Psoas muscle (tissue), 8 donors: Measurements from ENCODE around the gene SINHCAF. TPM values are rescaled to one million over a fixed set of nuclear protein-coding genes. Genes with fewer than 3 reads are reported as not detected.
"Not testable (repeated sequence)": the region's sequence is repeated elsewhere in the genome, so short reads cannot be mapped to it uniquely, and the experiment has no call there.

Experiments used
- ATAC-seq, 4 donors: fragments of 200-7000 bp; cut with Tn5 transposase; one replicate each; pipeline ENCODE4 v1.9.1; 2020; ENCODE audit warnings: moderate library complexity in 3 of 4, mild to moderate bottlenecking in 2 of 4
- DNase-seq, 2 donors: peaks; one replicate each; pipeline ENCODE4 v3.0.0-alpha.2; 2020
- H3K27ac ChIP-seq: fragments of 200-600 bp; one replicate; pipeline ENCODE4 v1.8.0; 2022
- H3K27me3 ChIP-seq, 3 donors: fragments of 200-600 bp in 1 of 3; one replicate each; pipeline versions ENCODE4 v1.6.1 to v1.8.0; 2013 to 2022; ENCODE audit warnings: low read length in 2 of 3, mild to moderate bottlenecking in 2 of 3, moderate library complexity in 1 of 3; ENCODE audit not compliant: insufficient read depth in 3 of 3
- H3K36me3 ChIP-seq, 2 donors: fragments of 200-600 bp in 1 of 2; one replicate each; pipeline versions ENCODE4 v1.6.1 to v1.8.0; 2013 to 2022; ENCODE audit warnings: low read depth in 1 of 2, mild to moderate bottlenecking in 1 of 2, moderate library complexity in 1 of 2; ENCODE audit not compliant: insufficient read depth in 1 of 2
- H3K4me1 ChIP-seq: fragments of 200-600 bp; one replicate; pipeline ENCODE4 v1.8.0; 2022
- H3K4me3 ChIP-seq: fragments of 200-600 bp; one replicate; pipeline ENCODE4 v1.8.0; 2022; ENCODE audit warnings: mild to moderate bottlenecking
- H3K9me3 ChIP-seq: fragments of 200-600 bp; one replicate; pipeline ENCODE4 v1.8.0; 2022
- CTCF ChIP-seq: fragments of 200-600 bp; IDR thresholded peaks from one replicate; pipeline ENCODE4 v1.8.0; 2022; ENCODE audit warnings: antibody characterized with exemption
- WGBS, 3 donors: extraction: QIAGEN DNeasy Blood & Tissue Kit; methylation state at CpG; one replicate each; pipeline versions ENCODE4 v1.1.6 to v1.1.7; 2013; 5-methylcytosine and 5-hydroxymethylcytosine counted together
- intact Hi-C, 2 donors: fragments of 100-400 bp; cut with DNase I; formaldehyde crosslinking; loops; one replicate each; pipeline versions ENCODE4 v1.11.0 to v1.14.2; 2022
- polyA plus RNA-seq, 3 donors: library from polyadenylated mRNA; stranded (reverse); fragments of 200-250 nt; gene quantifications; one replicate each; pipeline ENCODE4 v1.2.3, GENCODE V29; 2013
- total RNA-seq, 4 donors: library from RNA; stranded (reverse); fragmentation: NEBNext Ultra II Directional in 2 of 4; extraction: Animal tissue kit (Norgen Biotek cat#: 25700) in 2 of 4; gene quantifications; one replicate each; pipeline versions ENCODE4 v1.2.1 to v1.2.4, GENCODE V29; 2021 to 2023
- donor health status: healthy with polysubstance abuse.
- donor health status: DM: no; HTN: no; CAD: no; lungs with moderate emphysema.
- donor health status: Bipolar disorder and iron deficiency.
- donor health status: healthy.
- donor health status: DM: yes; HTN: yes; CAD: no.
- donor health status: DM: no; HTN: no; CAD: no.
- donor health status: DM: no; HTN: no; CAD: no.
- donor health status: DM: yes; HTN: yes; CAD: no.

Gene SINHCAF
- total and polyA plus RNA-seq, 7 donors, result 1.3 to 7.7 (median 2.9) TPM

GRCh38 chr12:31259136-31259886 is 66.6 kb downstream of the SINHCAF start:
- WGBS, 3 donors, result 70 to 88% (median 76%) methylated on average over 8 of the region's 8 CpGs
- no peaks in the 10 kb centered on the region for H3K36me3 ChIP-seq
- H3K27ac ChIP-seq, result no peak overlapping the region
- ATAC-seq (no peak), DNase-seq (no peak)
- TF ChIP-seq CTCF, result no peak
- no peaks in the 10 kb centered on the region for H3K9me3 ChIP-seq
- no peaks in the 10 kb centered on the region for H3K27me3 ChIP-seq
- intact Hi-C loops, result no loop called here
- no peaks in the 10 kb centered on the region for H3K4me1 ChIP-seq
- no peak overlapping the region for H3K4me3 ChIP-seq

DNA sequence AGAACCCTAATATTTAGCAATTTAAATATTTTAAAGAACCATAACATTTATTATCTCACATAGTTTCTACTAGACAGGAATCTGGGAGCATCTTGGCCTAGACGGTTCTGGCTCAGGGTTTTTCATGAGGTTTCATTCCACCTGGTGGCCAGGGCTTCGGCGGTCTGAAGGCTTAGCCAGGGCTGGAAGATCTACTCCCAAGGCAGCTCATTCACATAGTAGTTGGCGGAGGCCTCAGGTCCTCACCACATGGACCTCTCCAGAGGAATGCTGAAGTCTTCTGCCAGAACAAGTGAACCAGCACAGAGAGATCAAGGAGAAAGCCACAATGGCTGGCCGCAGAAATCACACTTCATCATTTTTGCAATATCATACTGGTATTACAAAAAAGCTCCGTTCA is 68.2 kb downstream of the SINHCAF start:
- intact Hi-C loops, result no loop called here
- no peak overlapping the region for H3K4me3 ChIP-seq
- H3K36me3 ChIP-seq, result no peaks in the 10 kb centered on the region
- no peak overlapping the region for H3K27ac ChIP-seq
- ATAC-seq, result no peak
- no peaks in the 10 kb centered on the region for H3K4me1 ChIP-seq
- no peaks in the 10 kb centered on the region for H3K27me3 ChIP-seq
- DNase-seq, result no peak
- no peaks in the 10 kb centered on the region for H3K9me3 ChIP-seq
- WGBS, 3 donors, result 71 to 80% (median 74%) methylated on average over 6 of the region's 6 CpGs
- no peak for TF ChIP-seq CTCF

- TF ChIP-seq CTCF, result peak; percentile 35
- H3K27me3 ChIP-seq, DNase-seq, H3K9me3 ChIP-seq, H3K4me1 ChIP-seq, H3K27ac ChIP-seq, H3K36me3 ChIP-seq, ATAC-seq, intact Hi-C loops: not testable (repeated sequence)
- WGBS, 3 donors, result 73 to 79% (median 74%) methylated on average over 31 to 34 of the region's 34 CpGs
- H3K4me3 ChIP-seq, result peak overlapping the region; percentile 47
These were observed 74.0 kb downstream of the SINHCAF start for GRCh38 chr12:31251707-31252611.

DNA sequence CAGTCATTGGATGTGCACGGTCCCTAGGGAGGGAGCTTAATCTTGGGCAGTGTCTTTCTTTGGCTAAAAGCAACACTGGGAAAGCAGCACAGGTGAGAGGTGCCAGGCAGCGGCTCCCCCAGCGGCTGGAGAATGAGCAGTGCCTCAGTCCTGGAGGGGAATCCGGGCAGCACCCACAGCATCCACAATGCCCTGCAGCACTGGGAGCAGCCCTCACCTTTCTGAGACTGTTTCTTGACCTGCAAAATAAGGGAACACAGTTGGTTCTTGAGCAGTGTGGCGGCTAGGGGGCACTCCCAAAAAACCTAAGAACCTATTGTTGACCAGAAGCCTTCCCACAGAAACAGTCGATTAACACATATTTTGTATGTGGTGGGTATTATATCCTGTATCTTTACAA is 75.8 kb downstream of the SINHCAF start:
- intact Hi-C loops, result no loop called here
- Histone ChIP-seq H3K27me3 (no peaks in the 10 kb centered on the region), H3K27ac (no peak overlapping the region), H3K4me1 (no peaks in the 10 kb centered on the region), H3K4me3 (no peak overlapping the region), H3K36me3 (no peaks in the 10 kb centered on the region), H3K9me3 (no peaks in the 10 kb centered on the region)
- 71 to 76% (median 76%) methylated on average over 6 of the region's 6 CpGs for WGBS, 3 donors
- ATAC-seq (no peak), DNase-seq (no peak)
- TF ChIP-seq CTCF, result no peak
